ENCODE measurements around the gene TMEM266. TPM values are rescaled to one million over a fixed set of nuclear protein-coding genes. Genes with fewer than 3 reads are reported as not detected.

Gene TMEM266
- total RNA-seq, 1 donor from 2014 or later: not detected

- intact Hi-C loops (cut with micrococcal nuclease): no loop called here
These were observed 101.6 kb downstream of the TMEM266 start for GRCh38 chr15:76161153-76162035.

GRCh38 chr15:76162036-76162398 lies 102.2 kb downstream of the TMEM266 start:
- intact Hi-C loops (cut with micrococcal nuclease): no loop called here

GRCh38 chr15:76162784-76163456 lies 103.1 kb downstream of the TMEM266 start:
- intact Hi-C loops (cut with micrococcal nuclease): no loop called here

- intact Hi-C loops (cut with micrococcal nuclease): no loop called here
These were observed 103.9 kb downstream of the TMEM266 start for GRCh38 chr15:76163457-76164295.

- intact Hi-C loops (cut with micrococcal nuclease): no loop called here
These were observed 104.8 kb downstream of the TMEM266 start for GRCh38 chr15:76164602-76165001.

- intact Hi-C loops (cut with micrococcal nuclease): no loop called here
These were observed 106.2 kb downstream of the TMEM266 start for GRCh38 chr15:76165951-76166350.

GRCh38 chr15:76168237-76168984 lies 108.6 kb downstream of the TMEM266 start:
- intact Hi-C loops (cut with micrococcal nuclease): no loop called here

GRCh38 chr15:76169018-76169417 lies 109.2 kb downstream of the TMEM266 start:
- intact Hi-C loops (cut with micrococcal nuclease): no loop called here

- intact Hi-C loops (cut with micrococcal nuclease): no loop called here
These were observed 110.4 kb downstream of the TMEM266 start for GRCh38 chr15:76169911-76170800.

GRCh38 chr15:76172782-76173181 lies 113.0 kb downstream of the TMEM266 start:
- intact Hi-C loops (cut with micrococcal nuclease): no loop called here

GRCh38 chr15:76173317-76173834 lies 113.6 kb downstream of the TMEM266 start:
- intact Hi-C loops (cut with micrococcal nuclease): no loop called here

GRCh38 chr15:76174654-76175053 lies 114.9 kb downstream of the TMEM266 start:
- intact Hi-C loops (cut with micrococcal nuclease): no loop called here

- intact Hi-C loops (cut with micrococcal nuclease): no loop called here
These were observed 115.7 kb downstream of the TMEM266 start for GRCh38 chr15:76175442-76175841.

- intact Hi-C loops (cut with micrococcal nuclease): no loop called here
These were observed 116.3 kb downstream of the TMEM266 start for GRCh38 chr15:76176059-76176458.

GRCh38 chr15:76176487-76177085 lies 116.8 kb downstream of the TMEM266 start:
- intact Hi-C loops (cut with micrococcal nuclease): no loop called here

- intact Hi-C loops (cut with micrococcal nuclease): no loop called here
These were observed 117.8 kb downstream of the TMEM266 start for GRCh38 chr15:76177491-76178040.

- intact Hi-C loops (cut with micrococcal nuclease): no loop called here
These were observed 118.7 kb downstream of the TMEM266 start for GRCh38 chr15:76178296-76179000.

- intact Hi-C loops (cut with micrococcal nuclease): no loop called here
These were observed 119.2 kb downstream of the TMEM266 start for GRCh38 chr15:76179023-76179422.
